Measurements from ENCODE around the gene MAD1L1.
"Not testable (repeated sequence)": the region's sequence is repeated elsewhere in the genome, so short reads cannot be mapped to it uniquely, and the experiment has no call there.

DNA sequence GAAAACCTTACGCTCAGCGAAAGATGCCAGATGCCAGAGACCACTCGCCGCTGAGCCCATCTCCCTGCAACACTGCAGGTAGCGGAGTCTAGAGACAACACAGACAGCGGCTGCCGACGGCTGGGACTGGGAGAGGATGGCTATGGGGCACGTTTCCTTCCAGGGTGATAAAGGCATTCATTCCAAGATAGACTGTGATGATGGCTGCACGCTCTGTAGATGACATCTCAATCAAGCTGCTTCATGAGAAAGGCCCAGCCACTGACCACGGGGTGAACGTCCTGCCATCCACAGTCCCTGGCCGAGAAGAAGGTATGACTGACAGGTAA lies 394.2 kb downstream of the MAD1L1 start:
- TF ChIP-seq, protein P1, sequence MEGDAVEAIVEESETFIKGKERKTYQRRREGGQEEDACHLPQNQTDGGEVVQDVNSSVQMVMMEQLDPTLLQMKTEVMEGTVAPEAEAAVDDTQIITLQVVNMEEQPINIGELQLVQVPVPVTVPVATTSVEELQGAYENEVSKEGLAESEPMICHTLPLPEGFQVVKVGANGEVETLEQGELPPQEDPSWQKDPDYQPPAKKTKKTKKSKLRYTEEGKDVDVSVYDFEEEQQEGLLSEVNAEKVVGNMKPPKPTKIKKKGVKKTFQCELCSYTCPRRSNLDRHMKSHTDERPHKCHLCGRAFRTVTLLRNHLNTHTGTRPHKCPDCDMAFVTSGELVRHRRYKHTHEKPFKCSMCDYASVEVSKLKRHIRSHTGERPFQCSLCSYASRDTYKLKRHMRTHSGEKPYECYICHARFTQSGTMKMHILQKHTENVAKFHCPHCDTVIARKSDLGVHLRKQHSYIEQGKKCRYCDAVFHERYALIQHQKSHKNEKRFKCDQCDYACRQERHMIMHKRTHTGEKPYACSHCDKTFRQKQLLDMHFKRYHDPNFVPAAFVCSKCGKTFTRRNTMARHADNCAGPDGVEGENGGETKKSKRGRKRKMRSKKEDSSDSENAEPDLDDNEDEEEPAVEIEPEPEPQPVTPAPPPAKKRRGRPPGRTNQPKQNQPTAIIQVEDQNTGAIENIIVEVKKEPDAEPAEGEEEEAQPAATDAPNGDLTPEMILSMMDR (IDR thresholded peaks at IDR 0.05) = not testable (repeated sequence)
- TF ChIP-seq POLR2AphosphoS5, POLR2A, EP300 (IDR thresholded peaks at IDR 0.05): not testable (repeated sequence)
